ENCODE measurements around the gene FCHO1.

FCHO1 gene

DNA sequence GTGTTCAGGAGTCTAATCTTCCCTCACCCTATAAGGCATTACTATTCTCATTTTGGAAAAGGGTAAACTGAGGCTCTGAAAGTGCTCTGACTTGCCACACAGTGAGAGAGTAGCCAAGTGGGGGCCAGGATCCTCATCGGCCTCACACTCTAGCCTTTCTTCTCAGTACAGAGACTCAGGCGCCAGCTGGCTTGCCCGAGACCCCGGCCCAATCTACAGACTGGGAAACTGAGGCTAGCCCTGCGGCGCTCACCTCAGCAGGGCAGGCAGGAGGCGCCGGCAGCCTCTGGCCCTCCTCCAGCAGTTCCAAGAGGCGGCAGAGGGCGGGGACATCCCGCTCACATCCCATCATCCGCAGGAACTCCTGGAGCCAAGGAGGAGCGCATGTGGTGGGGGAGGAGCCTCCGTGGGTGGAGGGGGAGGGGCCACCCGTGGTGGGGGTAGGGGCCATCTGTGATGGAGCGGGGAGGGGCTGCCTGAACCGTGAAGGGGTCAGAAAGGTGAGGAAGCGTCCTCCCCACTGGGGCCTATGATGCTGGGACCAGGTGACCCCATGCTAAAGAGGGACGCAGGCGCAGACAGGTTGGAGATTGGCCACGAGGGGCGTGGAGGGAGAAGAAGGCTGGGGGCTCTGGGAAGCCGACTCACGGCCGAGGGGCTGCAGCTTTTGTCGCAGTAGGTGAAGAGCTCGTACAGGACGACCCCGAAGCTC lies 78.7 kb downstream of the FCHO1 start:
- TF ChIP-seq, protein P1, sequence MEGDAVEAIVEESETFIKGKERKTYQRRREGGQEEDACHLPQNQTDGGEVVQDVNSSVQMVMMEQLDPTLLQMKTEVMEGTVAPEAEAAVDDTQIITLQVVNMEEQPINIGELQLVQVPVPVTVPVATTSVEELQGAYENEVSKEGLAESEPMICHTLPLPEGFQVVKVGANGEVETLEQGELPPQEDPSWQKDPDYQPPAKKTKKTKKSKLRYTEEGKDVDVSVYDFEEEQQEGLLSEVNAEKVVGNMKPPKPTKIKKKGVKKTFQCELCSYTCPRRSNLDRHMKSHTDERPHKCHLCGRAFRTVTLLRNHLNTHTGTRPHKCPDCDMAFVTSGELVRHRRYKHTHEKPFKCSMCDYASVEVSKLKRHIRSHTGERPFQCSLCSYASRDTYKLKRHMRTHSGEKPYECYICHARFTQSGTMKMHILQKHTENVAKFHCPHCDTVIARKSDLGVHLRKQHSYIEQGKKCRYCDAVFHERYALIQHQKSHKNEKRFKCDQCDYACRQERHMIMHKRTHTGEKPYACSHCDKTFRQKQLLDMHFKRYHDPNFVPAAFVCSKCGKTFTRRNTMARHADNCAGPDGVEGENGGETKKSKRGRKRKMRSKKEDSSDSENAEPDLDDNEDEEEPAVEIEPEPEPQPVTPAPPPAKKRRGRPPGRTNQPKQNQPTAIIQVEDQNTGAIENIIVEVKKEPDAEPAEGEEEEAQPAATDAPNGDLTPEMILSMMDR (IDR thresholded peaks at IDR 0.05; ENCODE audit: low read depth, low read length, missing control alignments), result no peak
- in situ Hi-C loops (cut with HindIII; ENCODE audit: low sequenced_read_pairs), result loop anchor here (10.0 kb wide), 1 partner anchor 115 kb away; the partner anchor contains the start of gene MAP1S
- DNase-seq (ENCODE audit: low read depth), result no peak
- peak overlapping the region; percentile 18 for H3K4me3 ChIP-seq (ENCODE audit: low read depth, low read length)

DNA sequence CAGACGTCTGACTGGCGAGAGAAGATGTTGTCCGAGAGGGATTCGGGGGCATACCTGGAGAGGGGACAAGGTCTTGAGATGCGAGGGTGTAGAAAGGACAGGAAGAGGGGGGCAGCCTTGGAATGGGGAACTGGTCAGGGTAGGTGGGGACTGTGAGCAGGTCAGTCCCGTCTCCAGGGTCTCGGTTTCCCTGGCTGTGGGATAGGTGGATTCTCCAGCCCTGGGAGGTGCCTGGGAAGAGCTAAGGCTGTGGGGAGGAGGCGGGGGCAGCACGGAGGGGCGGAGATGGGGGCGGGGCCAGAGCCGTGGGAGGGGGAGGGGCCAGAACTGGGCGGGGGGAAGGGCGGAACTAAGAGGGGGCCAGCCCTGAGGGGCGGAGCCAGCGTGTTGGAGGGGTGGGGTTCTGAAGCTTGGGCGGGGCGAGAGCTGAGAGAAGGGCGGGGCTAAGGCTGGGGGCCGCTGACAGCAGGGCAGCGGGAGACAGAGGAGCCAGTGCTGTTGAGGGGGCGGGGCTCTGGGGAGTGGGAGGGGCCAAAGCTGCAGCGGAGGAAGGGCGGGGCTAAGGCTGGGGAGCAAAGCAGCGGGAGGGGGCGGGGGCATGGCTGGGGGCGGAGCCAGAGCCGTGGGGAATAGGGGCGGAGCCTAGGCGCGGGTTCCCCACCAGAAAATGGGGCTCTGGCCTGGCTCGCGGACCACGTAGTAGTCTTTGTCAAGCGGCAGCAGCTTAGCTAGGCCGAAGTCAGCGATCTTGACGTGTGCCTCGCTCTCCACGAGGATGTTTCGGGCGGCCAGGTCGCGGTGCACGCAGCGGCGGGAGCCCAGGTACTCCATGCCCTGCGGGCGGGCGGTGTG lies 79.5 kb downstream of the FCHO1 start:
- no peak for DNase-seq (ENCODE audit: low read depth)
- in situ Hi-C loops (cut with HindIII; ENCODE audit: low sequenced_read_pairs), result loop anchor here (10.0 kb wide), 1 partner anchor 116 kb away; the partner anchor contains the start of gene MAP1S
- peak overlapping the region; percentile 18 for H3K4me3 ChIP-seq (ENCODE audit: low read depth, low read length)
- TF ChIP-seq, protein P1 (IDR thresholded peaks at IDR 0.05; ENCODE audit: low read depth, low read length, missing control alignments), result no peak

DNA sequence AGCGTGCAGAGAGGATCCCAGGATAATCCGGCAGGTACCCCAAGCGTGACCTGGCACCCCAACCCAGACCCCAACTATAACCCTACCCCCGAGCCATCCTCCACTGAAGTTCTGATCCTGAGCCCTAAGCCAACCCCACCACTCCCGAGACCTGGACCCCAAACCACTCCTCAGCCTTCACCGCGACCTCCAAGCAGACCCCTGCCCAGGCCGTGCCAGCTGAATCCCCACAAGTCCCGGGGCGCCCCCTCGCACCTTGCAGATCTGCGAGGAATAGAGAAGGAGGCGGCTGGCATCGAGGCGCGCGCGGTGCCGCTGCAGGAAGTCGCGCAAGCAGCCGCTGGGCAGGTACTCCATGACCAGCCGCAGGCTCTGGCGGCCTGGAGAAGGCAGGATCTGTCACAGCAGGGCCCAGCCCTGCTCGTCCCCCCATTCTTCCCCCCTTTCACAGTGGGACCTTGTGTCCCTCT lies 80.2 kb downstream of the FCHO1 start:
- no peak for DNase-seq (ENCODE audit: low read depth)
- in situ Hi-C loops (cut with HindIII; ENCODE audit: low sequenced_read_pairs), result loop anchor here (10.0 kb wide), 1 partner anchor 117 kb away; the partner anchor contains the start of gene MAP1S
- TF ChIP-seq, protein P1 (IDR thresholded peaks at IDR 0.05; ENCODE audit: low read depth, low read length, missing control alignments), result no peak
- no peak overlapping the region for H3K4me3 ChIP-seq (ENCODE audit: low read depth, low read length)

DNA sequence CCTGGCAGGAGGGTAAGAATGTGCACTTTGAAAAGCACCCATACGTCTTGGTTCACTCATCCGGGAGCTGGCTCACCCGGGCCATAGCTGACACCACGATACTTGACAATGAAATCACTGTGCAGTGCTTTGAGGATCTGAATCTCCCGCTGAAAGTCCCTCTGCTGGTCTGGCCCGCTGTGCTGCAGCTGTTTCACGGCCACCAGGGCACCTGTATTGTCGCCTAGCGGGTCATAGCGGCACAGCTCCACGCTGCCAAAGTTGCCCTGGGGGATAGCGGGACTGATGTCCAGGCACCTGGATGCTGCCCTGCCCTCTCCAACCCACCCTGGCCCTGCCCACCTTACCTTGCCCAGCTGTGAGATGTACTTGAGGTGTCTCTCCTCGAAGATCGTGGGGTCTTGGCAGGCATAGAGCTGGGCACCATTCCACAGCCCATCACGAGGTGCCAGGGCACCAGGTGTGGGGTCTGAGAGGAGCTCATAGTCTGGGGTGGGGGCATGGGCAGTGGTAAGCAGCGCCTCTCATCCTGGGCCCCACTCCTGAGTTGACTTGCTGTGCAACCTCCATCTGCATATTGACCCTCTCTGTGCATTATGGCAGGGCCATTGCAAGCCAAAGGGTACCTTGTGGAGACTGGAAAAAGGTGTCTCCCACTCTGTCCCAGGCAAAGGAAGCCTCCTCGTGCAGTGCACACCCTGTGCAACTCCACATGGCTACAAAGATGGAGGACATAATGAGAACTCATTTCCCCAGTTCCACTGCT lies 81.3 kb downstream of the FCHO1 start:
- in situ Hi-C loops (cut with HindIII; ENCODE audit: low sequenced_read_pairs), result loop anchor here (10.0 kb wide), 1 partner anchor 118 kb away; the partner anchor contains the start of gene MAP1S
- no peak for DNase-seq (ENCODE audit: low read depth)
- H3K4me3 ChIP-seq (ENCODE audit: low read depth, low read length), result no peak overlapping the region
- TF ChIP-seq, protein P1 (IDR thresholded peaks at IDR 0.05; ENCODE audit: low read depth, low read length, missing control alignments), result no peak

DNA sequence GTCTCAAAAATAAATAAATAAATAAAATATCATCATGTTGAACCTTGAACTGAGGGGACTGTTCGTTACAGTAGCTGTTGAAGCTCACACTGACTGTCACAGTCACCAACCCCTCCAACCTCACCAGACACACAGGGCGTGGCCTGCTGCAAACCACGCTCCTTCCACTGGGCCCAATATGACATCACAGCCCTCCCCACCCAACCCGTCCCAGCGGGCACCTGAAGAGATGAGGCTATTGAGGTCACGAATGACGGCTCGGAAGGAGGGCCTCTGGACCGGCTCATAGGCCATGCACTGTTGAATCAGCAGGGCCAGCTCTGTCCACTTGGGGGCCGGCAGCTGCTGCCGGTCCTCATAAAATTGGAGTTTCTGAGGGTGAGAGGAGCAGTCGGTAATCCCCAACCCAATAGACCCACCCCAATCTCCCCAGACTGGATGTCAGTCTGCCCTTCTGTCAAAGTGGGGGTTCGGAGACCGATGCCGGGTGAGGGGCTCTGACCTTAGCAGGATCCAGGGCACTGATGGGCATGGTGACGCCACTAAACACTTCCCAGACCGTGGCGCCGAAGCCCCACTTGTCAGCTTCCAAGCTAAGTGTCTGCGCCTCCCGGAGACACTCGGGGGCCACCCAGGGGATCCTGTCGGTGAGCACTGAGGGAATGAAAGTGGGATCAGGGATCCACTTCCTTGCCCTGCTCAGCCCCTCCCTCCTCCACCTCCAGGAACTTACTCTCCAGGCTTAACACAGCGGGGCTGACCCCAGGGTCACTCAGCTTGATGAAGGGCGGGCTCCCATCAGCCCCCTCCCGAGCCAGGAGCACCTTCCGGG lies 83.3 kb downstream of the FCHO1 start:
- TF ChIP-seq, protein P1 (IDR thresholded peaks at IDR 0.05; ENCODE audit: low read depth, low read length, missing control alignments), result peak; percentile 13
- no peak overlapping the region for H3K4me3 ChIP-seq (ENCODE audit: low read depth, low read length)
- in situ Hi-C loops (cut with HindIII; ENCODE audit: low sequenced_read_pairs), result loop anchor here (10.0 kb wide), 1 partner anchor 120 kb away; the partner anchor contains the start of gene MAP1S
- DNase-seq (ENCODE audit: low read depth), result no peak

Data from astrocyte of the cerebellum (primary cell).